GM19438 (cell line): Measurements from ENCODE around the gene ITGB2.
"Not testable (repeated sequence)": the region's sequence is repeated elsewhere in the genome, so short reads cannot be mapped to it uniquely, and the experiment has no call there.

ENCODE experiments used
- ATAC-seq: cut with Tn5 transposase; IDR thresholded peaks from one replicate; pipeline ENCODE4 v1.9.1; 2021; ENCODE audit warnings: low read depth; ENCODE audit not compliant: unreplicated experiment

The ITGB2 gene

GRCh38 chr21:44942566-44942965 is 21.9 kb upstream of the ITGB2 start:
- ATAC-seq = no peak

- ATAC-seq = no peak
These were observed 20.9 kb upstream of the ITGB2 start for GRCh38 chr21:44941567-44941966.

GRCh38 chr21:44940116-44940631 is 19.5 kb upstream of the ITGB2 start:
- peak; percentile 18 for ATAC-seq

- peak; percentile 70 for ATAC-seq
These were observed 18.9 kb upstream of the ITGB2 start, which contains the start of gene SLX9 for GRCh38 chr21:44939532-44940115. SLX9 (plus strand) TSS chr21:44940029; CDS start chr21:44940058, 29 bp downstream.

GRCh38 chr21:44938772-44939531 is 18.3 kb upstream of the ITGB2 start:
- no peak for ATAC-seq

- no peak for ATAC-seq
These were observed 14.8 kb upstream of the ITGB2 start for GRCh38 chr21:44935533-44935927.

- no peak for ATAC-seq
These were observed 14.3 kb upstream of the ITGB2 start for GRCh38 chr21:44934797-44935532.

- no peak for ATAC-seq
These were observed 13.6 kb upstream of the ITGB2 start for GRCh38 chr21:44934276-44934675.

GRCh38 chr21:44933918-44934260 is 13.2 kb upstream of the ITGB2 start:
- ATAC-seq = no peak

- ATAC-seq = no peak
These were observed 12.7 kb upstream of the ITGB2 start for GRCh38 chr21:44933199-44933917.

GRCh38 chr21:44932408-44933181 is 11.9 kb upstream of the ITGB2 start:
- no peak for ATAC-seq

GRCh38 chr21:44931501-44932407 is 11.1 kb upstream of the ITGB2 start:
- ATAC-seq = no peak

- no peak for ATAC-seq
These were observed 10.4 kb upstream of the ITGB2 start for GRCh38 chr21:44931137-44931500.

- no peak for ATAC-seq
These were observed 9.9 kb upstream of the ITGB2 start for GRCh38 chr21:44930543-44930981.

GRCh38 chr21:44929799-44930542 is 9.3 kb upstream of the ITGB2 start:
- ATAC-seq = no peak

GRCh38 chr21:44929242-44929798 is 8.6 kb upstream of the ITGB2 start:
- no peak for ATAC-seq

- ATAC-seq = not testable (repeated sequence)
These were observed 8.0 kb upstream of the ITGB2 start for GRCh38 chr21:44928500-44929241.
